Activated CD4-positive, alpha-beta memory T cell treated with anti-CD3 and anti-CD28 coated beads, Interleukin-2, amount 10 ng/mL, durations not matched to agents 7 days and 5 days (primary cell): Measurements from ENCODE around the gene TGOLN2. TPM values are rescaled to one million over a fixed set of nuclear protein-coding genes. Genes with fewer than 3 reads are reported as not detected.

Experiments
- CTCF ChIA-PET: fragments of 350-600 bp; sonication (Branson Sonifier 250); formaldehyde crosslinking; loops from one replicate; lab custom pipeline; 2021; ENCODE audit warnings: antibody characterized with exemption, inconsistent platforms; lab: Charles Lee
- POLR2A ChIA-PET: fragments of 350-600 bp; sonication (Branson Sonifier 250); formaldehyde crosslinking; loops from one replicate; lab custom pipeline; 2021; ENCODE audit warnings: antibody characterized with exemption; lab: Charles Lee
- DNase-seq: peaks from one replicate; pipeline ENCODE4 v3.0.0-alpha.2; 2020
- H3K27ac Mint-ChIP-seq: one replicate; pipeline ENCODE4 v1.8.0; 2021; ENCODE audit warnings: mild to moderate bottlenecking, mixed read lengths
- H3K27me3 Mint-ChIP-seq: one replicate; pipeline ENCODE4 v1.8.0; 2021; ENCODE audit warnings: mixed read lengths
- H3K36me3 Mint-ChIP-seq: one replicate; pipeline ENCODE4 v1.8.0; 2021; ENCODE audit warnings: low read depth, mixed read lengths
- H3K4me1 Mint-ChIP-seq: one replicate; pipeline ENCODE4 v1.8.0; 2021; ENCODE audit warnings: mixed read lengths
- H3K4me3 Mint-ChIP-seq: one replicate; pipeline ENCODE4 v1.8.0; 2021; ENCODE audit warnings: mild to moderate bottlenecking, mixed read lengths
- H3K9me3 Mint-ChIP-seq: one replicate; pipeline ENCODE4 v1.8.0; 2021; ENCODE audit warnings: mixed read lengths
- total RNA-seq, 2 experiments: library from RNA; stranded (reverse); gene quantifications; one replicate each; pipeline ENCODE4 v1.2.3, GENCODE V29; 2021

The TGOLN2 gene
- total RNA-seq, 2 experiments from 2014 or later, result 129 to 131 TPM

GRCh38 chr2:85273738-85274731 is 53.8 kb downstream of the TGOLN2 start:
- H3K4me3 Mint-ChIP-seq, result no peak overlapping the region
- POLR2A ChIA-PET, result no interaction called here
- H3K9me3 Mint-ChIP-seq, result no peaks in the 10 kb centered on the region
- H3K27ac Mint-ChIP-seq, result no peak overlapping the region
- peaks cover 16% of the 10 kb centered on the region for H3K27me3 Mint-ChIP-seq
- H3K36me3 Mint-ChIP-seq, result no peaks in the 10 kb centered on the region
- DNase-seq, result no peak
- CTCF ChIA-PET, result interaction anchor here (1.0 to 3.1 kb wide), 4 partner anchors 8 to 24 kb away, joined by 3 to 14 read pairs (median 4); no protein-coding TSS in a partner anchor
- H3K4me1 Mint-ChIP-seq, result peaks cover 4% of the 10 kb centered on the region

GRCh38 chr2:85272357-85272756 is 55.4 kb downstream of the TGOLN2 start:
- no peak overlapping the region for H3K27ac Mint-ChIP-seq
- H3K27me3 Mint-ChIP-seq, result peaks cover 12% of the 10 kb centered on the region
- CTCF ChIA-PET, result interaction anchor here (0.7 to 1.1 kb wide), 3 partner anchors 13 to 26 kb away, joined by 3 read pairs; no protein-coding TSS in a partner anchor
- H3K4me3 Mint-ChIP-seq, result no peak overlapping the region
- H3K36me3 Mint-ChIP-seq, result no peaks in the 10 kb centered on the region
- no peak for DNase-seq
- H3K4me1 Mint-ChIP-seq, result peaks cover 4% of the 10 kb centered on the region
- H3K9me3 Mint-ChIP-seq, result no peaks in the 10 kb centered on the region
- POLR2A ChIA-PET, result no interaction called here

GRCh38 chr2:85269959-85270358 is 57.8 kb downstream of the TGOLN2 start:
- ChIA-PET POLR2A (no interaction called here), CTCF (no interaction called here)
- no peak overlapping the region for H3K27ac Mint-ChIP-seq
- peaks cover 12% of the 10 kb centered on the region for H3K27me3 Mint-ChIP-seq
- DNase-seq, result no peak
- H3K4me1 Mint-ChIP-seq, result peaks cover 7% of the 10 kb centered on the region
- H3K4me3 Mint-ChIP-seq, result no peak overlapping the region
- H3K9me3 Mint-ChIP-seq, result no peaks in the 10 kb centered on the region
- no peaks in the 10 kb centered on the region for H3K36me3 Mint-ChIP-seq

Other genes starting within 250 kb of the TGOLN2 start
- gene TCF7L1, start 194.6 kb downstream of the TGOLN2 start, total RNA-seq, result under 1 TPM in 1 of 2 experiments, not detected in 1; 0.08 TPM
- gene RETSAT, start 26.5 kb upstream of the TGOLN2 start, total RNA-seq, result 10 to 100 TPM; 30.1 to 31.1 TPM
- gene ELMOD3, start 26.8 kb upstream of the TGOLN2 start, total RNA-seq, result 10 to 100 TPM; 19.2 to 19.4 TPM
- 100 to 1,000 TPM; 167 to 177 TPM for gene CAPG, start 82.4 kb upstream of the TGOLN2 start, total RNA-seq
- gene SH2D6, start 90.7 kb upstream of the TGOLN2 start, total RNA-seq, result 1 to 10 TPM in 1 of 2 experiments, under 1 TPM in 1; 0.43 to 1.5 TPM
- 100 to 1,000 TPM; 196 to 199 TPM for gene MAT2A, start 211.2 kb upstream of the TGOLN2 start, total RNA-seq
- gene GGCX, start 233.5 kb upstream of the TGOLN2 start, total RNA-seq, result 10 to 100 TPM; 22.5 to 22.8 TPM
- 100 to 1,000 TPM; 132 to 133 TPM for gene VAMP8, start 249.6 kb upstream of the TGOLN2 start, total RNA-seq